Stimulated activated CD8-positive, alpha-beta memory T cell treated with anti-CD3 and anti-CD28 coated beads, Interleukin-15, amount 100 ng/mL, for 24 hours (primary cell): ENCODE data around the gene GP2.

ENCODE experiments used
- DNase-seq: peaks from one replicate; pipeline ENCODE4 v3.0.0-alpha.2; 2020; ENCODE audit warnings: low read depth

The GP2 gene

GRCh38 chr16:20327444-20328041 lies at the start of gene GP2:
Gene GP2 (minus strand): TSS chr16:20327513. CDS start chr16:20326431, 1,082 bp downstream.
- DNase-seq, result no peak

- DNase-seq, result no peak
These were observed 45.4 kb upstream of the GP2 start for GRCh38 chr16:20372701-20373100.

- DNase-seq, result no peak
These were observed 42.2 kb upstream of the GP2 start for GRCh38 chr16:20369452-20370054.

DNA sequence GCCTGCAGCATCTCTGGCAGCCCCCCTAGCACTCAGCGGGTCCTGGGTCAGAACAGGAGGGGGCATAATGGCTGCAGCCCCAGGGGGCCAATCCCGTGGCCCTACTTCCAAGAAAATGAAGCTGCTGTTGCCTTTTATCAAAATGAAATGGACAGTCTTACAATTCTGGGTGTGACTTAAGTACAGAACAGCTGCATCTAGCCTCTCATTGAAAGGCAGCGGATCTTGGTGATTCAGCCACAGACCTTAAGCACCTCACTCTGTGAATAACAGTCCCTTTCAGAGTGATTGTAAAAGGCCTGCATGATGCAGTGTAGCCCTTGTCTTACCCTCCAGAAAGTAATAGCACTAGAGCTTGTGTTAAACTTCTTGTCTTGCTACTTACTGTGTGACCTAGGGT lies 36.7 kb upstream of the GP2 start:
- DNase-seq, result no peak

- no peak for DNase-seq
These were observed 35.9 kb upstream of the GP2 start for GRCh38 chr16:20363191-20363590.

DNA sequence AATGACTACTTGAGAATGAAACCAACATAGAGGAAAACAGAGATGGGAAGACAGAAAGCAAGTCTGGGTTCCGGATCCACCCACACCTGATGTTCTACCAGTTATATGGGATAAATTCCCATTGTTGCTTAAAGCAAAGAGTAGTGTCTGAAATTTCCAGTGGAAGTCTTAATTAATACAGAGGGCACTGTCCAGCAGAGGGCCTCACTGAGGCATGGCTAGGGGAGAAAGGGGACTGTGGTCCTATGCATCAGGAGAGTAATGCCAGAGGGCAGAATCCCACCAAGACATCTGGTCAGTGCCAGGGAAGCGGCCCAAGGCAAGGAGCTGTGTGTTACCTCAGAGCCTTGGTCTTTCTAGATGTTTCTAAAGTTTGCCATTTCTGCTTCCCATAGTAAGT lies 32.7 kb upstream of the GP2 start:
- no peak for DNase-seq

GRCh38 chr16:20355114-20355782 lies 27.9 kb upstream of the GP2 start:
- no peak for DNase-seq

DNA sequence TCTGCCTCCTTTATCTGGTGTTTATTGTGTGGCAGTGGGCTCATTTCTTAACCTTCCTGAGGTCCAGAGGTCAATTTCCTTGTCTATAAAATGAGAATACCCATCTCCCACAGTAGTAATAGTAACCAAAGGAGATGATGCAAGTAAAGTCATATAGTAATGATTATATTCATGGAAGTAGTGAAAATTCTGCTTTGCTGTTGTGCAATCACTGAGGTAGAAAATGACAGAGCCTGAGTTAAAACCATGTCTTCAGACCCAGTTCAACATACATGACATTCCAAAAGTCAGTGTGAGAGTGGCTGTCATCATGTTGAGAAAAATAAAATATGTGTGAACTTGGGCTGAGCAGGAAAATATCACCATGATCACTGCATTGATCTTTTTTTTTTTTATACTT lies 26.1 kb upstream of the GP2 start:
- DNase-seq, result no peak

DNA sequence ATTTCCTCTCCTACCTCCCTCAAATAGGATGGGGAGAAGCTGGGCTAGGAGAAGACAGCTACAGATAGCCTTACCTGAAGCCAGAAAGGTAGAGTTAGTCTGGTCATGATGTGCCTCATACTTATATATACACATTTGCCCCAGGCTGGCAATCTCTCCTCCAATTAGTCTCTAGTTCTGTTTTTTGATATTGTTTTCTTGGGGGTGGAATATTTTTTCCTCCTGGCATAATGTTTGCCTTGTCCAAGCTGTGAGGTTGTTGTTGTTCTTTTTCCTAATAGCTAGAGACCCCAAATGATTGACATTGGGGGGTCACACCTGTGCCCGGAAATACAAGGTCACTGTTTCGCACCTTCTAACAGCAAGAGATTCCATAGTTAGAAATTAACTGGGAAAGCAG lies 25.3 kb upstream of the GP2 start, which contains the start of gene UMOD:
TSS of gene UMOD (minus strand) at position 101 of the 400 bp plus-strand sequence. CDS start 1,978 bp downstream, outside the sequence.
- no peak for DNase-seq

DNA sequence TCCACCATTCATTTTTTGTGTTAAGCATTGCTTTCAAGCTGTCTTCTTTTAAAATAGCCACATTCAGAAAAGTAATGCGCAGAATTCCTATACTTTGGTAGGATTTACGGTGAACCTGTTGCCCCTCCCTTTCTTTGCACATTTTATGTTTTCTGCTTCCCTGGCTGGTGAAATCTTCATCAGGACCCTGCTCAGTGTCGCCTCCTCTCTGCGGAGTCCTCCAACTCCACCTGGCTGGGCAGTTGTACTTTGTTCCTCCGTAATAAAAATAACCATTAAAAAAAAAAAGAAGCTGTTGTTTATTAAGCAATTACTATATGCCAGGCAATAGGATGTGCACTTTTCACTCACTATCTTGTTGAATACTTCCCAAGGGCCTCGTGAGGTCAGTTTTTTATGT lies 22.3 kb upstream of the GP2 start:
- no peak for DNase-seq

GRCh38 chr16:20348365-20349185 lies 21.3 kb upstream of the GP2 start:
- no peak for DNase-seq

- no peak for DNase-seq
These were observed 20.5 kb upstream of the GP2 start for GRCh38 chr16:20347666-20348364.

- DNase-seq, result no peak
These were observed 17.3 kb upstream of the GP2 start for GRCh38 chr16:20344611-20345010.

DNA sequence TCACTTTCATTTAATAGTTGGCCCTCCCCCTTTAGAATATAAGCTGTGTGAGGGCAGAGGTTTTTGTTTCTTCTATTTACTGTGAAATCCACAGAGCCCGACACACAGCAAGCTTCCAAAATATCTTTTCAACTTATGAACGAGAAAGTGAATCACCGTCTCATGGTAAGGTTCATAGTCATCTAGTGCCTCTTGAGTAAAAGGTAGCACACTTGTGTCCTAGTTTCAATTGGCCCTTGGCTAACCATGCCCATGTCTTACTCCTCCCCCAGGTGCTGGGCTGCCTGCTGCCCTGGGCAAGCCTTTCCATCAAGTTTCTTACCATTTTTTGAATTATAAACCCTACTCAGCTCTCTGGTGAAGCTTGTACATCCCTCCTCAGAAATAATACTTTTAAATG lies 12.4 kb upstream of the GP2 start:
- no peak for DNase-seq

GRCh38 chr16:20336955-20337354 lies 9.6 kb upstream of the GP2 start:
- DNase-seq, result no peak

- no peak for DNase-seq
These were observed 7.1 kb upstream of the GP2 start for GRCh38 chr16:20334396-20334795.

GRCh38 chr16:20333120-20333519 lies 5.8 kb upstream of the GP2 start:
- DNase-seq, result no peak

GRCh38 chr16:20332411-20332810 lies 5.1 kb upstream of the GP2 start:
- no peak for DNase-seq

DNA sequence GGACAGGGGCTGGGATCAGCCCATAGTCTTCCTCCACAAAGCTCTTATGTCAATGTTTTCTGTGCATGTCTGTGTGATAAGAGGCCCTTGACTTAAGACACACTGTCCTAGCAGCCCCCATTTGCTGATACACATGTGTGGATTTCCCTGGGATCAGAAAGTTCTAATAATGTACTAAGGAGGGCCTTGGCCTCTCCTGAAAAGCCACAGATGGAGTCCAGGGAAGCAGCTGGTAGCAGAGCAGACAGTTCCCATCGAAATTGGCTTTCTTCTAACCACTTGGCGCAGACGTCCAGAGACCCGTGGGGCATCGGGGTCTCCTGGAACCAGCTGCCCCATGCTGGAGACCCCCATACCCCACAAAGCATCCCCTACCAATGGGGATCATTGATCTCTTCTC lies 4.3 kb upstream of the GP2 start:
- no peak for DNase-seq

DNA sequence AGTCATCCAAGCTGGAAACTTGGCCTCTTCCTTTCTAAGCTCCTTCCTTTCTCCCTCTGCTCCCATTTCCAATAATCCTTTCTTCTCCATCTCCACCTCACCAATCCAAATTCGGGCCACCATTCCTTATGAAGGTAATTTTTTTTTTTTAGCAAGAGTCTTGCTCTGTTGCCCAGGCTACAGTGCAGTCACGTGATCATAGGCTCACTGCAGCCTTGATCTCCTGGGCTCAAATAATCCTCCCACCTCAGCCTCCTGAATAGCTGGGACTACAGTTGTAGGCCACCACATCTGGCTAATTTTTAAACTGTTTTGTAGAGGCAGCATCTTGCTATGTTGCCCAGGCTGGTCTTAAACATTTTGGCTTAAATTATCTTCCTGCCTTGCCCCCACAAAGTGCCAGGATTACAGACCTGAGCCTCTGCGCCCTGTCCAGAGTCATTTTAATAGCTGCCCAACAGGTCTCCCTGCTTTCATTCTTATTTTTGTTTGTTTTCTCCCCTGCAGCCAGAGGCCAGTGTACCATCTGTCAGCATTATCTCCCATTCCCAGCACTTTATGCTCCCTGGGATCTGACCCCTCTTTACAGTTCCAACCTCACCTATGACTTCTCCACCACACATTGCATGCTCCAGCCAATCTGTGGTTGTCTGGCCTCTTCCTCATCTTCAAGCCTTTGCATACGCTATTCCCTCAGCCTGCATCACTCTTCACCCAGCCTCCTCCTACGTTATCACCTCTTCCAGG lies 2.3 kb upstream of the GP2 start:
- no peak for DNase-seq

DNA sequence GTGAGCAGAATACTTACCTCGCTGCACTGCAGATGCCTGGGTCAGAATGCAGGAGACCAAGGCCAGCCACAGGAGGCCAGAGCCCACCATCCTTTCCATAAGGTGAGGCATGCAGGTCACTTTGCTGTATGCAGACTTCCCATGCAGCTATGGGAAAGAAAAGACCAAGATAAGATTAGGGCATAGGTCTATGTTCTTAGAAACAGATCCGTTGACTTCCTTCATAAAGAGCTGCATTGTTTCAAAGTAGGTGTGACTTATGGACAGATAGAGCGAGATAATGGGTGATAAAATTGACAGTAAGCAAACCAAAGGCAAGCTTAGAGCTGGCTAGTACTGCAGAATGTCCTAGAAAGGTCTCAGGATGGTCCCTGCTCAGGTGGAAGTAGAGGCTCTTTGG lies 992 bp downstream of the GP2 start:
- no peak for DNase-seq
